ENCODE data around the gene CHMP2A.

Gene CHMP2A

GRCh38 chr19:58570770-58571574 lies 16.1 kb upstream of the CHMP2A start:
- in situ Hi-C loops (cut with HindIII; ENCODE audit: low sequenced_read_pairs), result no loop called here

GRCh38 chr19:58569943-58570670 lies 15.2 kb upstream of the CHMP2A start:
- in situ Hi-C loops (cut with HindIII; ENCODE audit: low sequenced_read_pairs), result no loop called here

- in situ Hi-C loops (cut with HindIII; ENCODE audit: low sequenced_read_pairs), result no loop called here
These were observed 14.5 kb upstream of the CHMP2A start for GRCh38 chr19:58569191-58569942.

GRCh38 chr19:58568453-58569130 lies 13.7 kb upstream of the CHMP2A start:
- in situ Hi-C loops (cut with HindIII; ENCODE audit: low sequenced_read_pairs), result no loop called here

- in situ Hi-C loops (cut with HindIII; ENCODE audit: low sequenced_read_pairs), result no loop called here
These were observed 12.1 kb upstream of the CHMP2A start for GRCh38 chr19:58566989-58567388.

GRCh38 chr19:58563823-58564222 lies 8.9 kb upstream of the CHMP2A start:
- in situ Hi-C loops (cut with HindIII; ENCODE audit: low sequenced_read_pairs), result no loop called here

- in situ Hi-C loops (cut with HindIII; ENCODE audit: low sequenced_read_pairs), result no loop called here
These were observed 8.2 kb upstream of the CHMP2A start for GRCh38 chr19:58563034-58563573.

GRCh38 chr19:58562122-58563033 lies 7.5 kb upstream of the CHMP2A start:
- in situ Hi-C loops (cut with HindIII; ENCODE audit: low sequenced_read_pairs), result no loop called here

- in situ Hi-C loops (cut with HindIII; ENCODE audit: low sequenced_read_pairs), result no loop called here
These were observed 6.6 kb upstream of the CHMP2A start for GRCh38 chr19:58561373-58562121.

GRCh38 chr19:58560921-58561320 lies 6.0 kb upstream of the CHMP2A start:
- in situ Hi-C loops (cut with HindIII; ENCODE audit: low sequenced_read_pairs), result no loop called here

- in situ Hi-C loops (cut with HindIII; ENCODE audit: low sequenced_read_pairs), result no loop called here
These were observed 5.3 kb upstream of the CHMP2A start for GRCh38 chr19:58560007-58560887.

- in situ Hi-C loops (cut with HindIII; ENCODE audit: low sequenced_read_pairs), result no loop called here
These were observed 4.5 kb upstream of the CHMP2A start for GRCh38 chr19:58559275-58560006.

- in situ Hi-C loops (cut with HindIII; ENCODE audit: low sequenced_read_pairs), result no loop called here
These were observed 3.8 kb upstream of the CHMP2A start for GRCh38 chr19:58558623-58559274.

GRCh38 chr19:58558066-58558622 lies 3.2 kb upstream of the CHMP2A start, which contains the start of gene UBE2M:
Gene UBE2M (minus strand): TSS chr19:58558611. CDS start chr19:58558381, 230 bp downstream.
- in situ Hi-C loops (cut with HindIII; ENCODE audit: low sequenced_read_pairs), result no loop called here

- in situ Hi-C loops (cut with HindIII; ENCODE audit: low sequenced_read_pairs), result no loop called here
These were observed 2.5 kb upstream of the CHMP2A start for GRCh38 chr19:58557221-58558065.

All from endothelial cell of hepatic sinusoid (primary cell).